Measurements from ENCODE around the gene FUBP3. TPM values are rescaled to one million over a fixed set of nuclear protein-coding genes. Genes with fewer than 3 reads are reported as not detected.

The FUBP3 gene
- total and polyA plus RNA-seq, 2 experiments from 2014 or later = 42.5 to 74.8 TPM

DNA sequence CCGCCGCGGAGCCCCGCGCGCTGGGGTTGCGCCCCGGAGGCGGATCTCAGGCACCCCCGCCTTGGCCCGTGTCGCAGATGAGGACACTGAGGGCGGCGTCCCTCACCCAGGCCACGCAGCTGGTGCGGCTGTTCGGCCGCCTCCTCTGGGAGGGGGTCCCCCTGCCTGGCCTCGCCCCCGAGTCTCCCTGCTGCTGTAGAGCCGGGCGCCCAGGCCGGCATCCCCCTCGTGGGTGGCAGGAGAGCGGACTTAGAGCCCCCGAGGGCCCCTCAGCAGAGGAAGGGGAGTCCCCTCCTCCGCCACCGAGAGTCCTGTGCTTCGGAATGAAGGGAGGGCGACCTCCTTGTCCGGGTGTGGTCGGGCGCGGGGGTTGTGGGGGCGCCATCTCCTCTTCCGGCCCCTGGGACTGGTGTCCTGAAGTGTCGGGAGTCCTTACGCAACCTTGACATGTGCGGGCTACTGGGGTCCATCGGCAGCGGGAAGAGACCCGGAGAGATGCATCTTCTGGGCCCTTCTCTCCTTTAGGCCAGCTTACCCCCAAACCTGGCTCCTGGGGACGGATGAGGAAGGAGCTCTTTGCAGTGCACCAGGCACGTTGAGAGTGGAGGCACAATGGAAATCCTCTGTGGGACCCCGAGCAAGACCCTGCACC, 102.5 kb downstream of the FUBP3 start:
- Histone ChIP-seq H3K4me1 (ENCODE audit: insufficient read depth) (peaks cover 5% of the 10 kb centered on the region; the same call in 1 of the 2 replicates), H3K27me3 (ENCODE audit: insufficient read depth) (peaks cover 50% of the 10 kb centered on the region), H2AFZ (peak overlapping the region; percentile 98), H3K4me2 (peak overlapping the region; percentile 90), H3K36me3 (ENCODE audit: insufficient read depth) (no peaks in the 10 kb centered on the region), H3K27ac (ENCODE audit: low read depth) (no peak overlapping the region), H3K9me2 (ENCODE audit: insufficient read depth) (no peaks in the 10 kb centered on the region), H3F3A (replicated peaks; ENCODE audit: low read depth) (no peaks in the 10 kb centered on the region), H3K79me2 (replicated peaks; ENCODE audit: insufficient read depth) (no peaks in the 10 kb centered on the region), H4K20me1 (replicated peaks; ENCODE audit: insufficient read depth) (peaks cover 3% of the 10 kb centered on the region; the same call in 1 of the 2 replicates), H3K4me3 (peak overlapping the region; percentile 68)
- H3K4me3 Mint-ChIP-seq = peak overlapping the region; percentile 72
- peak; percentile 46 for ATAC-seq
- H3K36me3 Mint-ChIP-seq (ENCODE audit: low read depth) = no peaks in the 10 kb centered on the region
- peak; percentile 64 for DNase-seq (ENCODE audit: low spot score)
- H3K27me3 Mint-ChIP-seq (ENCODE audit: insufficient read depth, low read depth, poor library complexity) = peaks cover 44% of the 10 kb centered on the region
- no peaks in the 10 kb centered on the region; the same call in 2 of the 3 replicates for H3K4me1 Mint-ChIP-seq
- TF ChIP-seq, protein P1, sequence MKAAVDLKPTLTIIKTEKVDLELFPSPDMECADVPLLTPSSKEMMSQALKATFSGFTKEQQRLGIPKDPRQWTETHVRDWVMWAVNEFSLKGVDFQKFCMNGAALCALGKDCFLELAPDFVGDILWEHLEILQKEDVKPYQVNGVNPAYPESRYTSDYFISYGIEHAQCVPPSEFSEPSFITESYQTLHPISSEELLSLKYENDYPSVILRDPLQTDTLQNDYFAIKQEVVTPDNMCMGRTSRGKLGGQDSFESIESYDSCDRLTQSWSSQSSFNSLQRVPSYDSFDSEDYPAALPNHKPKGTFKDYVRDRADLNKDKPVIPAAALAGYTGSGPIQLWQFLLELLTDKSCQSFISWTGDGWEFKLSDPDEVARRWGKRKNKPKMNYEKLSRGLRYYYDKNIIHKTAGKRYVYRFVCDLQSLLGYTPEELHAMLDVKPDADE (IDR thresholded peaks at IDR 0.05) = no peak
- TF ChIP-seq ZNF114 (CRISPR knock-in tag; IDR thresholded peaks at IDR 0.05) (no peak), EZH2 (IDR thresholded peaks at IDR 0.05; ENCODE audit: low read depth, unreplicated experiment) (peak; percentile 65)
- H3K27ac Mint-ChIP-seq = no peak overlapping the region
- peaks cover 15% of the 10 kb centered on the region; the same call in 2 of the 3 replicates for H3K9me3 Mint-ChIP-seq

DNA sequence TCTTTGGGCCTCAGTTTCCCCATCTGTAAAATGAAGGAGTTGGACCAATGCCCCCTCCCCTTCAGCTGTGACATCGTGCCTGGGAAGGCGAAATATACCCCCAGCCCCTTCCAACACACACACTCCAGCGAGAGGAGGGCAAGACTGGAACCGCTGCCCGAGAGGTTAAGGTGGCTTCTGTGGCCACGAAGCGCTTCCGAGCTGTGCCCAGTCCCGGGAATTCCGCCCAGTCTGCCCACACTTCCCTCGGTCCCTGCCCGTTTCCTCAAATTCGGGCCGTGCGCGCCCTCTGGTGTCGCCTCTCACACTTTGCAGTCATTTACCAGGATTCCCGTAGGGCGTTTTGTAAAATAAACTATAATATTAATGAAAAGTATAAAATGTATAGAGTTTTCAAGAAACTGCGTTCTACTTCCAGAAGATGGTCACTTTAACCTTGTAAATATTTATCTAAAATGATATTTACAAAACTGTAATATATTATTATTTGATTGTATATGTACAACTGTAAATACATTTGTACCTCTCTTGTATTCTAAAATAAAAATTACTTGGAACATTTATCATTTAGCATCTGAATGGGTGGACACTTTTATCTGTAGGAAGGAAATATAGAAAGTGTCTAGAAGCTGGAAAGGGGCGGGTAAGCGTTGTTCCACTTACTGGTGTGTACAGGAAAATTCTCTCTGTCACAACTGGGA, 103.2 kb downstream of the FUBP3 start:
- peak; percentile 76 for ATAC-seq
- TF ChIP-seq, protein P2, sequence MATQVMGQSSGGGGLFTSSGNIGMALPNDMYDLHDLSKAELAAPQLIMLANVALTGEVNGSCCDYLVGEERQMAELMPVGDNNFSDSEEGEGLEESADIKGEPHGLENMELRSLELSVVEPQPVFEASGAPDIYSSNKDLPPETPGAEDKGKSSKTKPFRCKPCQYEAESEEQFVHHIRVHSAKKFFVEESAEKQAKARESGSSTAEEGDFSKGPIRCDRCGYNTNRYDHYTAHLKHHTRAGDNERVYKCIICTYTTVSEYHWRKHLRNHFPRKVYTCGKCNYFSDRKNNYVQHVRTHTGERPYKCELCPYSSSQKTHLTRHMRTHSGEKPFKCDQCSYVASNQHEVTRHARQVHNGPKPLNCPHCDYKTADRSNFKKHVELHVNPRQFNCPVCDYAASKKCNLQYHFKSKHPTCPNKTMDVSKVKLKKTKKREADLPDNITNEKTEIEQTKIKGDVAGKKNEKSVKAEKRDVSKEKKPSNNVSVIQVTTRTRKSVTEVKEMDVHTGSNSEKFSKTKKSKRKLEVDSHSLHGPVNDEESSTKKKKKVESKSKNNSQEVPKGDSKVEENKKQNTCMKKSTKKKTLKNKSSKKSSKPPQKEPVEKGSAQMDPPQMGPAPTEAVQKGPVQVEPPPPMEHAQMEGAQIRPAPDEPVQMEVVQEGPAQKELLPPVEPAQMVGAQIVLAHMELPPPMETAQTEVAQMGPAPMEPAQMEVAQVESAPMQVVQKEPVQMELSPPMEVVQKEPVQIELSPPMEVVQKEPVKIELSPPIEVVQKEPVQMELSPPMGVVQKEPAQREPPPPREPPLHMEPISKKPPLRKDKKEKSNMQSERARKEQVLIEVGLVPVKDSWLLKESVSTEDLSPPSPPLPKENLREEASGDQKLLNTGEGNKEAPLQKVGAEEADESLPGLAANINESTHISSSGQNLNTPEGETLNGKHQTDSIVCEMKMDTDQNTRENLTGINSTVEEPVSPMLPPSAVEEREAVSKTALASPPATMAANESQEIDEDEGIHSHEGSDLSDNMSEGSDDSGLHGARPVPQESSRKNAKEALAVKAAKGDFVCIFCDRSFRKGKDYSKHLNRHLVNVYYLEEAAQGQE (IDR thresholded peaks at IDR 0.05; ENCODE audit: unreplicated experiment) = no peak
- TF ChIP-seq ZNF331 (CRISPR knock-in tag; IDR thresholded peaks at IDR 0.05; ENCODE audit: low read depth) (no peak), POLR2AphosphoS5 (IDR thresholded peaks at IDR 0.05; ENCODE audit: low read depth) (no peak), EZH2 (IDR thresholded peaks at IDR 0.05; ENCODE audit: low read depth, unreplicated experiment) (peak; percentile 13), STAT1 (IDR thresholded peaks at IDR 0.05; ENCODE audit: unreplicated experiment) (no peak), ZNF114 (CRISPR knock-in tag; IDR thresholded peaks at IDR 0.05) (no peak), NANOG (IDR thresholded peaks at IDR 0.05; ENCODE audit: borderline replicate concordance) (no peak), CREB1 (CRISPR knock-in tag; IDR thresholded peaks at IDR 0.05; ENCODE audit: low read depth) (no peak), EZH2phosphoT487 (IDR thresholded peaks at IDR 0.05; ENCODE audit: unreplicated experiment) (no peak)
- TF ChIP-seq, protein P1 (IDR thresholded peaks at IDR 0.05) = no peak
- TF ChIP-seq, protein P3, sequence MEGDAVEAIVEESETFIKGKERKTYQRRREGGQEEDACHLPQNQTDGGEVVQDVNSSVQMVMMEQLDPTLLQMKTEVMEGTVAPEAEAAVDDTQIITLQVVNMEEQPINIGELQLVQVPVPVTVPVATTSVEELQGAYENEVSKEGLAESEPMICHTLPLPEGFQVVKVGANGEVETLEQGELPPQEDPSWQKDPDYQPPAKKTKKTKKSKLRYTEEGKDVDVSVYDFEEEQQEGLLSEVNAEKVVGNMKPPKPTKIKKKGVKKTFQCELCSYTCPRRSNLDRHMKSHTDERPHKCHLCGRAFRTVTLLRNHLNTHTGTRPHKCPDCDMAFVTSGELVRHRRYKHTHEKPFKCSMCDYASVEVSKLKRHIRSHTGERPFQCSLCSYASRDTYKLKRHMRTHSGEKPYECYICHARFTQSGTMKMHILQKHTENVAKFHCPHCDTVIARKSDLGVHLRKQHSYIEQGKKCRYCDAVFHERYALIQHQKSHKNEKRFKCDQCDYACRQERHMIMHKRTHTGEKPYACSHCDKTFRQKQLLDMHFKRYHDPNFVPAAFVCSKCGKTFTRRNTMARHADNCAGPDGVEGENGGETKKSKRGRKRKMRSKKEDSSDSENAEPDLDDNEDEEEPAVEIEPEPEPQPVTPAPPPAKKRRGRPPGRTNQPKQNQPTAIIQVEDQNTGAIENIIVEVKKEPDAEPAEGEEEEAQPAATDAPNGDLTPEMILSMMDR (conservative IDR thresholded peaks at IDR 0.05; ENCODE audit: low read depth in 2 of 2) = peak; percentile 80 to 92

More for the DNA sequence above, 103.2 kb downstream of the FUBP3 start:
- Mint-ChIP-seq H3K27ac (no peak overlapping the region), H3K4me3 (peak overlapping the region; percentile 72), H3K36me3 (ENCODE audit: low read depth) (no peaks in the 10 kb centered on the region), H3K27me3 (ENCODE audit: insufficient read depth, low read depth, poor library complexity) (peaks cover 43% of the 10 kb centered on the region), H3K9me3 (peaks cover 15% of the 10 kb centered on the region; the same call in 2 of the 3 replicates), H3K4me1 (no peaks in the 10 kb centered on the region; the same call in 2 of the 3 replicates)
- Histone ChIP-seq H3K9me2 (ENCODE audit: insufficient read depth) (no peaks in the 10 kb centered on the region), H3K27ac (ENCODE audit: low read depth) (no peak overlapping the region), H3K79me2 (replicated peaks; ENCODE audit: insufficient read depth) (no peaks in the 10 kb centered on the region), H2AFZ (peak overlapping the region; percentile 98; the same call in 1 of the 2 replicates), H3F3A (replicated peaks; ENCODE audit: low read depth) (no peaks in the 10 kb centered on the region), H3K36me3 (ENCODE audit: insufficient read depth) (no peaks in the 10 kb centered on the region), H4K20me1 (replicated peaks; ENCODE audit: insufficient read depth) (peaks cover 3% of the 10 kb centered on the region; the same call in 1 of the 2 replicates), H3K4me1 (ENCODE audit: insufficient read depth) (peaks cover 5% of the 10 kb centered on the region; the same call in 1 of the 2 replicates), H3K4me3 (peak overlapping the region; percentile 68), H3K4me2 (peak overlapping the region; percentile 90), H3K27me3 (ENCODE audit: insufficient read depth) (peaks cover 47% of the 10 kb centered on the region)
- peak; percentile 92 for DNase-seq (ENCODE audit: low spot score)
